NAMALWA (cell line): ENCODE measurements around the gene ASB16.
"Not testable (repeated sequence)": the region's sequence is repeated elsewhere in the genome, so short reads cannot be mapped to it uniquely, and the experiment has no call there.

ENCODE experiments used
- DNase-seq: peaks from one replicate; pipeline ENCODE4 v3.0.0-alpha.2; 2015; ENCODE audit warnings: low spot score

ASB16 gene

DNA sequence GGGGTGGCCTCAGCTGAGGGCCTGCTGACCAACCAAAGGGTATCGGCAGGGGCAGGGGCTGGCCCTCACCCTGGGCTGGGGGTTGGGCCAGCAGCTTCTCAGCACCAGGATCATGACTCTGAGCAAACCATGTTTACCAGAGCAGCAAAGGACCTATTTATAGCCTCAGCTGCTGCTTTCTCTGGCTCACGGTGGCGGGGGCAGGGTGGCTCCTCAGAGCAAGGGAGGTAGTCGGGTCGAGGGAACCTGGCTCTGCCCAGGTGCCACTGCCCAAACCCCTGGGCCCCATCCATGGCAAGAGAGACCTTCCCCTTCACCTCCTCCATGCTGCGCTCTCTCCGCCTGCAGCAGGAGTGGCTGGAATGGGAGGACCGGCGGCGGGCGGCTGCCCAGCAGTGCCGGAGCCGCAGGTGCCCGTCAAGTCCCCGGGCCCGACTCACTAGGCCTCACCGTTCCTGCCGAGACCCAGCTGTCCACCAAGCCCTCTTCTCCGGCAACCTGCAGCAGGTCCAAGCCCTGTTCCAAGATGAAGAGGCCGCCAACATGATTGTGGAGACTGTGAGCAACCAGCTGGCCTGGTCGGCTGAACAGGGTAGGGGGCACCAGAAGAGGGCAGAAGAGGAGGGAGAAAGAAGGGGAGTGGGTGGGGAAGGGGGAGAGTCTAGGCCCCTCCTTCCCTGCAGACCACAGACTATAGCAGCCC lies at the start of gene ASB16:
TSS of gene ASB16 (plus strand) at position 206 of the 703 bp plus-strand sequence. CDS start at position 292, 86 bp downstream.
- DNase-seq: no peak

GRCh38 chr17:44120851-44121605 lies 49.5 kb upstream of the ASB16 start:
- DNase-seq: no peak

DNA sequence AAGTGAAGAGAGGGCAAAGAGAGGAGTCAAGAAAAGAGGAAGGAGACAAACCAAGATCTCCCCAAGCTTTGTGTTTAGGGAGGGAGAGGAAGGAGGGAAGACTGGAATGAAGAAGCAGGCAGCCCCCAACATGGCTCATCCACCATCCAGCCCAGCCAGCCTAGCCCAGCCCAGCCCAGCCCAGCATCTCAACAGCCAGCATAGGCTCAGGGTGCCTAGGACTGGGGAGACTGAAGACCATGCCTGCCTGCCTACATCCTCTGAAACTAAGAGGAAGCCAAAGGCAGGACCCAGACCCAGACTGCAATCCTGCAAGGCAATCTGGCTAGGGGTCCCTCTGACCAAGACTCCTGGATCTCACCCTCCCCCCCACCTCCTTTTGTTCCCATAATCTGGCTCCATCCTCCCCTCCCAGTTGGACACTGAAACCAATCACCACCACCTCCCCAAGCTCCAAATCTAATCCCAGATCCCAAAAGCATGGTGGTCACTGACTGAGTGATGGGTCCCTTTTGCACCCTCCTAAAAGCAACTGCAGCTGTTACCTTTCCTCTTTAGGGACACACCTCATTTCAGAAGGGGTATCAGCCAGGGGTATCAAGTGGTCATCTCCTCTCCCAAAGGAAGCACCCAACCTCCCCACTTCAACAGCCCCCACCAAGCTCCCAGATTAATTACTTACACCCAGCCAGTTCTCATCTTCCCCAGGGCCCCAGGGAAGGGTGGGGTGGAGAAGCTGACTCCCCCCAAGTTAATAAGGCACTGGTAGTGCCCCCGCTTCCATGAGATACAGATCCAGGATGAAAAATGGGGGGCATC lies 48.3 kb upstream of the ASB16 start:
- DNase-seq: no peak

GRCh38 chr17:44122816-44123355 lies 47.6 kb upstream of the ASB16 start:
- DNase-seq: peak; percentile 47

- peak; percentile 95 for DNase-seq
These were observed 47.0 kb upstream of the ASB16 start, which contains the start of gene HDAC5 for GRCh38 chr17:44123356-44124117. Gene HDAC5, minus strand, starts transcription at chr17:44123641. Its CDS starts 6,126 bp downstream, at chr17:44117515.

GRCh38 chr17:44124118-44124438 lies 46.4 kb upstream of the ASB16 start:
- no peak for DNase-seq

GRCh38 chr17:44128383-44128782 lies 42.1 kb upstream of the ASB16 start:
- DNase-seq: no peak

DNA sequence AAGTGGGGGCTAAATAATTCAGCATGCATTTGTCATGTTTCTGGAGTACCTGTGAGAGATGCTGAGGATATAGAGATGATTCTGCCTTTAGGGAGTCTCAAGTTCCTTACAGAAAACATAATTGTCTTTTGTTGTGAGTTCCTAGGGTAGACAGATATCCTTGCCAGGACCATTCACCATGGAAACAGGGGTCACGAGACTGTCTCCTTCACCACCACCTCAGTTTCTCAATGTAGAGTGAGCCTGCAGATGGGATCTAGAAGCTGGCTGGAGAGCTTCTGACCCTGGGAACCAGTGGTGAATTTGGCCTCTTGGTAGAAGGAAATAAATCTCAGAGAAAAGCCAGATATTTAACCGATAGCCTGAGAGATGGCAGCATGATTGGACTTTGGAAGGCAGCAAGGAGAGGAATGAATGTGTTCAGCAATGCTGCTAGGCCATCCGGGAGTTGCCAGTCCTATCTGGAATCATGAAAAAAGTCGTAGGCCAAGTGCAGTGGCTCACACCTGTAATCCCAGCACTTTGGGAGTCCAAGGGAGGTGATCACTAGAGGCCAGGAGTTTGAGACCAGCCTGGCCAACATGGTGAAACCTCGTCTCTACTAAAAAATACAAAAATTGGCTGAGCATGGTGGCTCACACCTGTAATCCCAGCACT lies 39.7 kb upstream of the ASB16 start:
- DNase-seq: no peak

GRCh38 chr17:44131372-44131771 lies 39.1 kb upstream of the ASB16 start:
- DNase-seq: not testable (repeated sequence)

GRCh38 chr17:44132275-44132821 lies 38.2 kb upstream of the ASB16 start:
- no peak for DNase-seq

DNA sequence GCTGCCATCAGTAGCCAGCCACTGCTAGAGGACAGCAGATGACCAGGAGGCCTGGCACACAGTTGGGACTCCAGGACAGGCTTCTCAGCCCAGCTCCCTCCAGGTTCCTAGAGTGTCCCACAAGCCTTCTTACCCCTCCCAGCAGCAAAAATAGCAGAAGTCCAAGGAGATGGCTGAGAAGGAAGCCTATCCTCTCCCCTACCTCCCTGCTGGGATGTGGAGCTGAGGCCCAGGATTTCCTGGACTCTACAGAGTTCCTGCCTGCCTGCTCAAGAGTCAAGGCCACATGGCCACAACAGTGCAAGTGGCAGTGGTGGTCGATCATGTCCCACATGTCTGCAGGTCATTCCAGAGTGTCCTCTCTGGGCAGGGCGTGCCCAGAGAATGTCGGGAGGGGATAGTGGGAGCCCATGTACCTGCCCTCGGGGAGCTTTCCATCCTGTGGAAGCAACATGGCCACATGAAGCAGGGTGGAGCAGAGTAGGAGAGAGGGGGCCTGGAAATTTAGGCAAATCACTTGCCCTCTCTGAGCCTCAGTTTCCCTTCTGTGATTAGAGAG lies 36.5 kb upstream of the ASB16 start:
- DNase-seq: no peak

GRCh38 chr17:44134752-44135568 lies 35.5 kb upstream of the ASB16 start:
- no peak for DNase-seq

DNA sequence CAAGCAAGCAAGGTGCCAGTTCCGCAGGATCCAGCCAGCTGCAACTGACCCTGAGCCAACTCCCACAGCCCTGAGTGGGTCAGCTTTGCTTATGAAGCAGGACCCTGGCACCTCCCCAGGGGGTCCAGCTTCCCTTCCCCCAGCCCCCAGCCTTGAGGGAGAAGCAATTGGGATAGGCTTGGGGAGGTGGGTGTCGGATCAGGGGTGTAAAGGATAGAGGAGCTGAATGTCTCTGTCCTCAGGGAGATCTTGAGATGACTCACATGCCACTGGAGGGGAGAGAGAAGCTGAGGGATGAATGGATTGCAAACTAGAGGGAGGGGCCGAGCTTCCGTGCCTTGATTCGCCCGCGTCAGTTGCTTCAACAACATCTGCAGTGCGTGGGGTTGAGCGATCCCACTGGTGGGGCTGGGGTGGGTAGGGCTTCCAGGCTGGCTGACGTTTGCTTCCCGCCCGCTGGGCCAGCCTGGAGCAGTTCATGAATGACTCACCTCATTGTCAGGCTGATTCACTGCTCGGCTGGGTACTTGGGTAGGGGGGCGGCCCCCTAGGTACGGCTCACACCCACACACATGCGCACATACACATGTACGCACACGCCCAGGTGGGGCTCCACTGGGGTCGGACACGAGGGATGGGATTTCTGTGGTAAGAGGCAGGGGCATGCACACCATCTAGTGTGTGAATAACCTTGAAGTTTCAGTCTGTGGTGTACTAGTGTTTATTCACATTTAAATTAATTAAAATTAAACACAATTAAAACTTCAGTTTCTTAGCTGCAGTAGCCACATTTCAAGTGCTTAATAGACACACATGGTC lies 32.4 kb upstream of the ASB16 start:
- DNase-seq: no peak

- DNase-seq: not testable (repeated sequence)
These were observed 26.6 kb upstream of the ASB16 start for GRCh38 chr17:44143921-44144320.

DNA sequence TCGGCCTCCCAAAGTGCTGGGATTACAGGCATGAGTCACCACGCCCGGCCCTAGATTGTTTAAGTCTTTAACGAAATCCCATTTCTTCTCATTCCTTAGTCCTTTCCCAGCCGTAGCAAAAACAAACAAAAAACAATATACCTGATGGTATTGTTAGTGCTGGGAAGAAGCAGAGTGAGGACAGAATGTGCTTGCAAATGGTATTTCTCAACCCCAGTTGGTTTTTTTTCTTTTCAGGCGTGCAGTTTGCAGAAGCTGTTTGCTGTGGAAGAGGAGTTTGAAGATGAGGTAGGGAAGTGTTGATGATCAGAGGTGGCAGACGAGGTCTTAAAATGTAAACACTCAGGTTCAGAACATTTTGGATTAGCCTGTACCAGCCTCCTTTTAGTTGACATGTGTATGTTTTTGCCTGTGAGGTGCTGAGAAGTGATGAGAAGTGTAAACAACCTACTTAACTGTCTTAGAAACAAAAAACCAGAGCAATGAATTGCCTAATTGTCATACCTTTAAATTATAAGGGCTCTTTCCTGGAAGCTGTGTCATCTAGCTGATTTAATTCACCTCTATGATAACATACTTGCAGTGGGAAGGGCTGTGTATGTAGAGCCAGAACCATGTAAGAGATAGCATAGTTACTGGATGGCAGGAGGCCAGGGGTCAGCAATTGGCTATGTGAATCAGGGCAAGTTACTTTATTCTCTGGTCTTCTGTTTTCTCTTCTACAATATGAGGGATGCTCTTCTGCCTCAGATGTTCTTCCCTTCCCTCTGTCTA lies 25.4 kb upstream of the ASB16 start:
- no peak for DNase-seq

DNA sequence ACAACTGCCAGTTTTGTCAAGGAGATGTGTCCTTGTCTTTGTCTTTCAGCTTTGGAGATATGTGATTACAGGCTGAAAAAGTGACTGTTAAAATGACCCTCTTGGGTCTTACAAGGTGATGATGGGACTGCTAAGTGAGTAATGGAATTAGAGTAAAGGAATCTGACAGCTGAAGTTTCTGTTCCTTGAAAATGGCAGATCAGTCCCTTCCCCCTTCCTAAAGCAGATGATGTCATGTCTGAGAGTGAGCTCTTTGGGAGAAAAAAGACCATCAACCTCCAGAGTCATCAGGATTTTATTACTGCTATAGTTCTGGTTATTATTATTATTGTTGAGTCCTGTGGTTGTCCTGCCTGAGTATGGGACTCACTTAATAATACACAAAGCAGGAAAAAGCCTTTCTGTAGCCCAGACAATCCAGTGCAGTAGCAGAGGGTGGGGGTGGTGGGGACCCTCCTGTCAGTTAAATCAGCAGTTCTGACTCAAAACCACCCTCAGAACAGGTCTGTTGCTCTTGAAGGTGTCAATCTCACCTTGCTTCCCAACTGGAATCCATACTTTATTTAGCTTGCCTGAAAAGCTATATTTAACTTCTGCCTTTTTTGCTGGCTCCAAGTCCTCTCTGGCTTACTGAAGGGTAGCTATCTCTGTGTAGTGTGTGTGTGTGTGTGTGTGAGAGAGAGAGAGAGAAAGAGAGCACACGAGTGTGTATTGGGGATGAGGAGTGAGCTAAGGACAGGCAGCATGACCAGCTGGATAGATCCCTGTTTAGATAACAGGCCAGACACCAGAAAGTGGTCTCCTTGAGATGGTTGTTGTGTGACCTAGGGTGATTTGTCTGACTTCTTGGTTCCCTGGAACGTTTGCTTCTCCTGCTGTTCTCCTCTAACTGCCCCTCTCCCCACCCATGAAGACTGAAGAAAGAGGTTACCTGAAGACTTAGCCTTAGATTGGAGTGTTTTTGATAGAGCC lies 23.8 kb upstream of the ASB16 start:
- DNase-seq: no peak

DNA sequence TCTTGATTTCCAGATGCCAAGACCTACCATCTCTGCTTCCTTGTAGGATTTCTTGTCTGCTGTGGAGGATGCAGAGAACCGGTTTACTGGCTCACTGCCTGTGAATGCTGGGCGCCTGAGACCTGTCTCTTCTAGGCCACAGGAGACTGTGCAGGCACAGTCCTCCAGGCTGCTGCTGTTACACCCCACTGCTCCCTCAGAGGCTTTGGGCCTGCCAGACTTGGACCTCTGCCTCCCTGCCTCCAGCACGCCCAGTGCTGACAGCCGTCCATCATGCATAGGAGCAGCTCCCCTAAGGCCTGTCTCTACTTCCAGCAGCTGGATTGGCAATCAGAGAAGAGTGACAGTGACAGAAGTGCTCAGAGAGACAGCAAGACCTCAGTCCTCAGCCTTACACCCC lies 22.7 kb upstream of the ASB16 start:
- no peak for DNase-seq
